HEK293T (cell line): ENCODE results near the gene PPM1H.

Source experiments
- CTCF ChIA-PET: fragments of 350-600 bp; formaldehyde crosslinking; extraction: SDS; loops from one replicate; lab custom pipeline; 2021; ENCODE audit warnings: antibody characterized with exemption, inconsistent platforms; lab: Yijun Ruan, JAX
- POLR2A ChIA-PET: fragments of 350-600 bp; formaldehyde crosslinking; extraction: SDS; loops from one replicate; lab custom pipeline; 2020; ENCODE audit warnings: antibody characterized with exemption, inconsistent platforms; lab: Yijun Ruan, JAX
- DNase-seq: peaks from one replicate; pipeline ENCODE4 v3.0.0; 2012; ENCODE audit warnings: mixed read lengths; ENCODE audit errors: extremely low spot score
- ARNT ChIP-seq: fragments of 450-650 bp; IDR thresholded peaks from 2 replicates; pipeline ENCODE4 v1.6.1; 2017; ENCODE audit warnings: mild to moderate bottlenecking
- BHLHE40 ChIP-seq: fragments of 450-650 bp; IDR thresholded peaks from 2 replicates; pipeline ENCODE4 v1.6.1; 2016; ENCODE audit warnings: mild to moderate bottlenecking, moderate library complexity, borderline replicate concordance
- CTBP1 ChIP-seq: fragments of 450-650 bp; IDR thresholded peaks from 2 replicates; pipeline ENCODE4 v1.6.1; 2016; ENCODE audit warnings: borderline replicate concordance
- ELF4 ChIP-seq: fragments of 450-650 bp; IDR thresholded peaks from 2 replicates; pipeline ENCODE4 v1.6.1; 2017; ENCODE audit warnings: antibody characterized with exemption
- FOXA1 ChIP-seq: fragments of 450-650 bp; IDR thresholded peaks from 2 replicates; pipeline ENCODE4 v1.6.1; 2016; ENCODE audit warnings: mild to moderate bottlenecking
- FOXK2 ChIP-seq: fragments of 450-650 bp; IDR thresholded peaks from 2 replicates; pipeline ENCODE4 v1.6.1; 2016; ENCODE audit warnings: mild to moderate bottlenecking
- FOXM1 ChIP-seq: fragments of 450-650 bp; IDR thresholded peaks from 2 replicates; pipeline ENCODE4 v1.6.1; 2017; ENCODE audit warnings: mild to moderate bottlenecking, borderline replicate concordance
- HDGF ChIP-seq: fragments of 450-650 bp; IDR thresholded peaks from 2 replicates; pipeline ENCODE4 v1.6.1; 2017; ENCODE audit warnings: antibody characterized with exemption, borderline replicate concordance
- L3MBTL2 ChIP-seq: fragments of 450-650 bp; conservative IDR thresholded peaks from 2 replicates; pipeline ENCODE4 v1.6.1; 2016; ENCODE audit warnings: mild to moderate bottlenecking
- LEF1 ChIP-seq: fragments of 450-650 bp; IDR thresholded peaks from 2 replicates; pipeline ENCODE4 v1.6.1; 2017; ENCODE audit warnings: mild to moderate bottlenecking, borderline replicate concordance
- NFRKB ChIP-seq: fragments of 450-650 bp; IDR thresholded peaks from 2 replicates; pipeline ENCODE4 v1.6.1; 2016; ENCODE audit warnings: mild to moderate bottlenecking, moderate library complexity
- SP1 ChIP-seq: fragments of 450-650 bp; IDR thresholded peaks from 2 replicates; pipeline ENCODE4 v1.6.1; 2017
- SUZ12 ChIP-seq: fragments of 450-650 bp; IDR thresholded peaks from 2 replicates; pipeline ENCODE4 v1.6.1; 2016; ENCODE audit warnings: mild to moderate bottlenecking
- TARDBP ChIP-seq: fragments of 450-650 bp; IDR thresholded peaks from 2 replicates; pipeline ENCODE4 v1.6.1; 2016
- ZNF384 ChIP-seq: fragments of 450-650 bp; IDR thresholded peaks from 2 replicates; pipeline ENCODE4 v1.6.1; 2016
- TF ChIP-seq, protein P1 (sequence below): fragments of 450-650 bp; IDR thresholded peaks from 2 replicates; pipeline ENCODE4 v1.6.1; 2016

PPM1H gene

DNA sequence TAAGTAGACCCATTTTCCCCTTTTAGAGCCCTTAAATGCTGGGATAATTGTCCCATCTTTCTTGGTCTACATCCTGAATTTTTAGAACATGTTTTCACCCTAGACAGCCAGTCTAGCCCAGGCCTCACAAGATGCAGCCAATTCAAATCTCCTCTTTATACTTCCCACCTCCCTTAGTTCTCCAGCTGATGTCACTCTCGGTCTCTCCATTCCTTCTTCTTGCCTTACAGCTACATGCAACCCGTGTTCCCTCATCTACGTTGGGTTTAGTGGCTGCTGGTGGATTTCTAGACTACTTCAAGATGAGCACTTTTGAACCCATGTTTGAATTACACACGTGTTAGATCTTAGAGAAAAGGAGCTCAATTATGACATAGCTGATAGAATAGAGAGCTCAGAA lies 132.0 kb downstream of the PPM1H start:
- POLR2A ChIA-PET: interaction anchor here (1.0 kb wide), 1 partner anchor 131 kb away, joined by 3 read pairs; no protein-coding TSS in a partner anchor
- CTCF ChIA-PET: interaction anchor here (0.6 to 4.4 kb wide), 3 partner anchors 14 to 266 kb away, joined by 3 to 21 read pairs (median 7); no protein-coding TSS in a partner anchor
- peak; percentile 17 for DNase-seq
- no peak for TF ChIP-seq ELF4
- TF ChIP-seq, protein P1, sequence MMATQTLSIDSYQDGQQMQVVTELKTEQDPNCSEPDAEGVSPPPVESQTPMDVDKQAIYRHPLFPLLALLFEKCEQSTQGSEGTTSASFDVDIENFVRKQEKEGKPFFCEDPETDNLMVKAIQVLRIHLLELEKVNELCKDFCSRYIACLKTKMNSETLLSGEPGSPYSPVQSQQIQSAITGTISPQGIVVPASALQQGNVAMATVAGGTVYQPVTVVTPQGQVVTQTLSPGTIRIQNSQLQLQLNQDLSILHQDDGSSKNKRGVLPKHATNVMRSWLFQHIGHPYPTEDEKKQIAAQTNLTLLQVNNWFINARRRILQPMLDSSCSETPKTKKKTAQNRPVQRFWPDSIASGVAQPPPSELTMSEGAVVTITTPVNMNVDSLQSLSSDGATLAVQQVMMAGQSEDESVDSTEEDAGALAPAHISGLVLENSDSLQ: no peak
- no peak for TF ChIP-seq ZNF384
- no peak for TF ChIP-seq SP1
- no peak for TF ChIP-seq CTBP1
- TF ChIP-seq L3MBTL2: no peak

DNA sequence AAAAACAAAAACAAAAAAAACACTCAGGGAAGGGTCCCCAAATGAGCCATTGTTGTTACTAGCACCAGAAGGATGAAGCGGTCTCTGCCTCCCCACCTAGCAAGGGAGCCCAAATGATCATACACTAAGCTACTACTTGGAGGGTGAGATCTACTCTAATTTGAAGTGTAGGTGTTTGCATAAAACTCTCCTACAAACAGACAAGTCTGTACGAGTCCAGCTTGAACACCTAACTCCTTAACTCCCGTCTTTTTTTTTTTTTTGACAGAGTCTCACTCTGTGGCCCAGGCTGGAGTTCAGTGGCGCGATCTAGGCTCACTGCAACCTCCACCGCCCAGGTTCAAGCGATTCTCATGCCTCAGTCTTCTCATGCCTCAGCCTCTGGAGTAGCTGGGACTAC lies 132.6 kb downstream of the PPM1H start:
- ChIA-PET CTCF (interaction anchor here (4.4 kb wide), 1 partner anchor 266 kb away, joined by 21 read pairs; no protein-coding TSS in a partner anchor), POLR2A (no interaction called here)
- TF ChIP-seq HDGF (no peak), FOXK2 (no peak), NFRKB (no peak), ZNF384 (no peak), SP1 (no peak)
- DNase-seq: no peak

DNA sequence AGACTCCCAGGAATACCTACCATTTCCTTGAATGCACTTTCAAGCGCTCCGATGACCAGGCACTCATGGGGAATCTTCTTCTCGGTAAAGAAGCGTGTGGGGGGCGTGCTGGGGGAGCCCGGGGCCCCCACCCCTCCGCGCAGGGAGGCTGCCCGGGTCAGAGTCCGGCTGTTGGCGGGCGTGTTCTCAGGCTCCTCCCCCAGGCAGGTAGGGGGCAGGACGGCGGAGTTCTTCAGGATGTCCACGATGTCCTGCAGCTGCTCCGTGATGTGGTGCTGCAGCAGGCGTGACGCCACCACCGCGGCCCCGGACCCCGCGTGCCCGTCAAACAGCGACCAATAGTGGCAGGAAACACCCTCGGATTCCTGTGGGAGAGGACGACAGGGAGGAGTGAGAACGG lies 133.2 kb downstream of the PPM1H start:
- CTCF ChIA-PET: interaction anchor here (4.4 kb wide), 1 partner anchor 267 kb away, joined by 21 read pairs; no protein-coding TSS in a partner anchor
- DNase-seq: no peak
- POLR2A ChIA-PET: no interaction called here
- no peak for TF ChIP-seq CTBP1
- TF ChIP-seq LEF1: no peak
- no peak for TF ChIP-seq SP1
- TF ChIP-seq TARDBP: no peak
- no peak for TF ChIP-seq FOXM1
- no peak for TF ChIP-seq ZNF384
- no peak for TF ChIP-seq BHLHE40
- TF ChIP-seq, protein P1: no peak
- TF ChIP-seq HDGF: no peak

DNA sequence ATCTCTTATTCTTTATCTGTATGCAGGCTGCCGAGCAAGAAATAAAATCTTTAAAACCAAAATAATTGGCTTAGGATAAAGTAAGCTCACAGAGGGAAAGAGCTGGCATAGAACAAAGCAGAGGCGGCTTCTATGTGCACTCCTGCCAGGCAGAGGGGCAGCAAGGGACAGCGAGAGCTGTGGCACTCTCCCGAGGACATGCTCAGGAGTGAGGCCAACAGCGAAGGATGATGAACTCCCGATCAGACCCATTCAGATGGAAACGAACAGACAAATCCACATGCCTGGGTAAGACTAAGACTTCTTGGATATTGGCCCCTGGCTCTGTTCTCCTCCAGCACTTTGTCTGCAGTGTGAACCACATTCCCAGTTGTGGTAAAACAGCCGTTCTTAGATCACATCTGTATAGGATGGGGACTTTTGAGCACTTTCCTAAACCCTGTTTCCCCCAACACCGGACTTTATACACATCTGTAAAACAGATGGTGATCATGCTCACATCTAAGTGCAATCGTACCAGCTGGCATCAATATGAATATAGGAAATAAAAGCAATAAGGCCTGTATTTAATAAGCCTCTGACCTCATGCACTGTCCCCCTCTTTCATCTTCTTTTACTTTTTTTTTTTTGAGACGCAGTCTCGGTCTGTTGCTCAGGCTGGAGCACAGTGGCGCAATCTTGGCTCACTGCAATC lies 134.1 kb downstream of the PPM1H start:
- ChIA-PET CTCF (interaction anchor here (0.8 to 4.4 kb wide), 2 partner anchors 30 to 268 kb away, joined by 9 to 21 read pairs; no protein-coding TSS in a partner anchor), POLR2A (no interaction called here)
- DNase-seq: no peak
- TF ChIP-seq NFRKB: no peak
- no peak for TF ChIP-seq SP1
- TF ChIP-seq, protein P1: no peak
- TF ChIP-seq ZNF384: no peak
- no peak for TF ChIP-seq TARDBP
- no peak for TF ChIP-seq FOXK2
- no peak for TF ChIP-seq FOXA1
- TF ChIP-seq LEF1: no peak
- no peak for TF ChIP-seq ARNT
- no peak for TF ChIP-seq BHLHE40
- TF ChIP-seq CTBP1: no peak
- no peak for TF ChIP-seq FOXM1
- TF ChIP-seq SUZ12: no peak
- TF ChIP-seq ELF4: no peak
- no peak for TF ChIP-seq HDGF
- no peak for TF ChIP-seq L3MBTL2

DNA sequence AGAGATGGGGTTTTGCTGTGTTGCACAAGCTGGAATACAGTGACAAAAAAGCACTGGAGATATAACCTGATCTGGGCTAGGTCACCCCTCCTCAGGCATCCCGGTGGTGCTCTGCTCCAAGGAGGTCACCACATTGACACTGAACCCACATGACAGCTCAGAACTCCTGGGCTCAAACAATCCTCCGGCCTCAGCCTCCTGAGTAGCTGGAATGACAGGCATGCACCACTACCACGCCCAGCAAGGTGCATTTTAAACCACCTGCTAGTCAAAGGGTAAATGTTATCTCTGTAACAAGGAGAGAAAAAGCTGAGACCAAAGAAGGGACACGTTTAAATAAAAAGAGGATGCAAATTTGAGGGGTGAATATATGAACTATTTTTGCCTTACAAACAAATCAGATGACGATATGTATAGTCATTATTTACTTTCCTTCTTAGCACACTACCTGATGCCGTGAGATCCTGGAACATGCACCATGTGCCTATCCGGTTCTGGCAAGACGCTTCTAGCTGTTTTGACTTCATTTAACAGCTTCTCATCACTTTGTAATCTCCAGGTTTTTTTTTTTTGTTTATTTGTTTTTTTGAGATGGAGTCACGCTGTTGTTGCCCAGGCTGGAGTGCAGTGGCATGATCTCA lies 135.1 kb downstream of the PPM1H start:
- DNase-seq: no peak
- TF ChIP-seq ARNT: no peak
- no peak for TF ChIP-seq TARDBP
- TF ChIP-seq NFRKB: no peak
- no peak for TF ChIP-seq SP1
- TF ChIP-seq SUZ12: no peak
- TF ChIP-seq HDGF: no peak
- no peak for TF ChIP-seq LEF1
- TF ChIP-seq ELF4: no peak
- POLR2A ChIA-PET: no interaction called here
- CTCF ChIA-PET: interaction anchor here (0.6 to 4.4 kb wide), 5 partner anchors 147 to 288 kb away, joined by 3 to 21 read pairs (median 4); no protein-coding TSS in a partner anchor

DNA sequence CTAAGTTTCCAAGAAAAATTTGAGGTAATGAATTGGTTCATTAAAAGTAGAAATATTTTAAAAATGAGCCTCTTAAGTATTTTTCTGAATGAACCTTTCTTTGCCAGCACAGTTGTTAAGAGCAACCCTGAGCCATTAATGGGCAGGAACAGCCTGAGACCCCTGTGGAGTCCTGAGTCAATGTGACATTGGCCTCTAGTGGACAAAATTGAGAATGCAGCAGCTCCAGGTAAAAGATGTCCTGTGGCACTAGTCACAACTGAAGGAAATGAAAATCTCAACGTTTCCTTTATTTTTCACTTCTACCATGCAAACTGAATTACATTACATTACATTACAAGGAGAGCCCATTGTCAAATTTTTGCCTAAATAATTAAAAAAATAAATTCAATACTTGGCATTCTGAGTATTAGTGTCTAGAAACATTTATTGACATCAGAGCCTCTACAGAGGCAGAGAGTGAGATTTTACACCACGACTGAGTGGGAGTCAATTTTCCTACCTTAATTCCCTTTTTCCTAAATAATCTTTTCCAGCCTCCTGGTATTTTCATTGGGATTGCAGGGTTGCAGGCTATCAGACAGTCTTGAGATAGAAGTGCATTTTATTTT lies 135.7 kb downstream of the PPM1H start:
- POLR2A ChIA-PET: no interaction called here
- CTCF ChIA-PET: interaction anchor here (0.6 to 1.3 kb wide), 5 partner anchors 14 to 289 kb away, joined by 3 to 4 read pairs (median 3); no protein-coding TSS in a partner anchor
- DNase-seq: peak; percentile 77
- TF ChIP-seq FOXA1: no peak
- TF ChIP-seq ZNF384: no peak
- no peak for TF ChIP-seq SP1
- TF ChIP-seq HDGF: no peak
- no peak for TF ChIP-seq TARDBP
- TF ChIP-seq CTBP1: no peak
- TF ChIP-seq FOXK2: no peak
